Measurements from ENCODE around the gene CRTAC1.

The CRTAC1 gene

DNA sequence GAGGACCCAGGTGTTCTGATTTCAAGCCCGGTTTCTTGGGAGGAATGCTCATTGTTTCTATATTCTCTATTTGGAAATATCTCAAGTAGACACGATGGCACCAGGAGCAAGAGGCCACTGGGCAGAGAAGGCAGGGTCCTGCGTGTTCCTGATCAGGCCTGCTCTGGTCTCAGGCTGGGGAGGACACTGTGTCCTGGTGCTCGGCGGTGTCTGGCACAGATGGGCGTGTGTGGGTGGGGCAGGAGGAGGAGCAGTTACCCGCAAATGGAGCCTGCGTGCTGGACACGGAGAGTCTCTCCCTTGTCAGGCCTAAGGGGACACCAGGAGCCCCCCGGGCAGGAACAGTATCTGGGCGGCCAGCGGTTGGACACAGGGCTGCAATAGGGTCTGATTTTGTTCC lies 206.7 kb downstream of the CRTAC1 start:
- H3K36me3 ChIP-seq (ENCODE audit: control insufficient read depth, insufficient read depth, low read length): no peaks in the 10 kb centered on the region
- H3K79me2 ChIP-seq: no peaks in the 10 kb centered on the region
- H3K9ac ChIP-seq: no peak overlapping the region
- no peak overlapping the region for H3K4me3 ChIP-seq (ENCODE audit: low read depth, low read length)
- H3K4me1 ChIP-seq: no peaks in the 10 kb centered on the region
- no peak overlapping the region for H3K4me2 ChIP-seq (ENCODE audit: low read length)
- no peak overlapping the region for H3K27ac ChIP-seq
- TF ChIP-seq, protein P1, sequence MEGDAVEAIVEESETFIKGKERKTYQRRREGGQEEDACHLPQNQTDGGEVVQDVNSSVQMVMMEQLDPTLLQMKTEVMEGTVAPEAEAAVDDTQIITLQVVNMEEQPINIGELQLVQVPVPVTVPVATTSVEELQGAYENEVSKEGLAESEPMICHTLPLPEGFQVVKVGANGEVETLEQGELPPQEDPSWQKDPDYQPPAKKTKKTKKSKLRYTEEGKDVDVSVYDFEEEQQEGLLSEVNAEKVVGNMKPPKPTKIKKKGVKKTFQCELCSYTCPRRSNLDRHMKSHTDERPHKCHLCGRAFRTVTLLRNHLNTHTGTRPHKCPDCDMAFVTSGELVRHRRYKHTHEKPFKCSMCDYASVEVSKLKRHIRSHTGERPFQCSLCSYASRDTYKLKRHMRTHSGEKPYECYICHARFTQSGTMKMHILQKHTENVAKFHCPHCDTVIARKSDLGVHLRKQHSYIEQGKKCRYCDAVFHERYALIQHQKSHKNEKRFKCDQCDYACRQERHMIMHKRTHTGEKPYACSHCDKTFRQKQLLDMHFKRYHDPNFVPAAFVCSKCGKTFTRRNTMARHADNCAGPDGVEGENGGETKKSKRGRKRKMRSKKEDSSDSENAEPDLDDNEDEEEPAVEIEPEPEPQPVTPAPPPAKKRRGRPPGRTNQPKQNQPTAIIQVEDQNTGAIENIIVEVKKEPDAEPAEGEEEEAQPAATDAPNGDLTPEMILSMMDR (IDR thresholded peaks at IDR 0.05): no peak
- no peak overlapping the region for H2AFZ ChIP-seq
- no peaks in the 10 kb centered on the region for H3K27me3 ChIP-seq (ENCODE audit: control insufficient read depth, insufficient read depth, low read length)
- no peaks in the 10 kb centered on the region for H3K9me3 ChIP-seq (ENCODE audit: control insufficient read depth, low read length)

DNA sequence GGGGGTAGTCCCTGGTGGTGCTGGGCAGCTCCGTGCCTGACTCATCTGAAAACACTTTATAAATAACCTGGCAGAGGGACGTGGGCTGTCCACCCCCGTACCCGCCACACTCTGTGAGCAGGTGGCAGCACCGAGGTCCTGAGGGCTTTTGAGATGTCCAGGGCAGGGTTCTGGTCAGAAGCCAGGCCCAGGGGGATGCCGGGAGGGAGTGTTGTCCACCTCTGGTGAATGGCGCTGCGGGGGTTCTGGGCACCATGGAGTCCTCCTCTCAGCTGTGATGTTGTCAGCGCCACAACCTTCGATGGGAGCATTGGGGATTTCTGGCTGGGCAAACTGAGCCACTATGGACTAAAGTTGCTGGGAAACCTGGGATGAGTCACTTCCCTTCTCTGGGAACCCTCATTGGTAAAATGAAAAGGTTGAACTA lies 208.1 kb downstream of the CRTAC1 start:
- H3K27me3 ChIP-seq (ENCODE audit: control insufficient read depth, insufficient read depth, low read length): no peaks in the 10 kb centered on the region
- TF ChIP-seq, protein P1 (IDR thresholded peaks at IDR 0.05): no peak
- no peaks in the 10 kb centered on the region for H3K79me2 ChIP-seq

DNA sequence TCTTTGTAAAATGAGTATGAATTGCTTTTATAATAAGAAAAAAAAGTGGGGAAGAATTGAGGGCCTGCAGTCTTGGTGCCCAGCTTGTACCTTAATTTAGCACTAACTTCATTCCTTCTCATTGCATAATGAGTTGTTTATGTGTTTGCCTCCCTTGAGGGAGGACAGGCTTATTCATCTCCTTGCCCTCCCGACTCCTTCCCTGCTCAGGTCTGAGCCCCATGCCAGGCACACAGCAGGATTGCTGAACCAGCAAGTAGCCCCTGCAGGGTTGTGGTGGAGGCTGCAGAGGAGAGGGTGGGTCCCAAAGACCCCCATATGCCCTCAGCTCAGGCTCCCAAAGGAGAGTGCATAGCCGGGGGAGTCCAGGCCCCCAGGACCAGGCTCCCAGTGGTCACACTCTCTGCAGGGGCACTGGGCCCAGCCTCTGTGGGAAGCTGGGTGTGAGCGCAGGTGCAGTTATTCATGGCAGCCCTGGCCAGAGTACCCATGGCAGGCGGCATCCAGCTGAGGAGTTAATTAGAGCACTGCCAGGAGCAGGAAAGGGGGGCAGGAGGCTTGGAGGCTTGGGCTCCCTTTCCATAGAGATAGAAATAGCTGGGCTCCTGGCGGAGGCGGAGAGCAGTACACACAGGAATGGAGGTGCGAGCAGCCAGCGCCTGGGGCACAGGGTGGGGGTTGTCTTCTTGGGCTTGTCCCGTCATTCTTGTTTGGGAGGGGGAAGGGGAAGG lies 208.9 kb downstream of the CRTAC1 start:
- Histone ChIP-seq H3K27ac (no peak overlapping the region), H3K79me2 (no peaks in the 10 kb centered on the region), H3K4me3 (ENCODE audit: low read depth, low read length) (no peak overlapping the region), H3K4me2 (ENCODE audit: low read length) (no peak overlapping the region), H3K9me3 (ENCODE audit: control insufficient read depth, low read length) (no peaks in the 10 kb centered on the region), H3K4me1 (no peaks in the 10 kb centered on the region), H2AFZ (no peak overlapping the region), H3K27me3 (ENCODE audit: control insufficient read depth, insufficient read depth, low read length) (no peaks in the 10 kb centered on the region), H3K9ac (no peak overlapping the region), H3K36me3 (ENCODE audit: control insufficient read depth, insufficient read depth, low read length) (no peaks in the 10 kb centered on the region)
- TF ChIP-seq, protein P1 (IDR thresholded peaks at IDR 0.05): no peak

More for the DNA sequence above, 208.1 kb downstream of the CRTAC1 start:
- no peaks in the 10 kb centered on the region for H3K36me3 ChIP-seq (ENCODE audit: control insufficient read depth, insufficient read depth, low read length)
- no peak overlapping the region for H3K4me2 ChIP-seq (ENCODE audit: low read length)
- H3K4me3 ChIP-seq (ENCODE audit: low read depth, low read length): no peak overlapping the region
- no peak overlapping the region for H3K27ac ChIP-seq
- H3K9ac ChIP-seq: no peak overlapping the region
- H2AFZ ChIP-seq: no peak overlapping the region
- no peaks in the 10 kb centered on the region for H3K4me1 ChIP-seq
- no peaks in the 10 kb centered on the region for H3K9me3 ChIP-seq (ENCODE audit: control insufficient read depth, low read length)

DNA sequence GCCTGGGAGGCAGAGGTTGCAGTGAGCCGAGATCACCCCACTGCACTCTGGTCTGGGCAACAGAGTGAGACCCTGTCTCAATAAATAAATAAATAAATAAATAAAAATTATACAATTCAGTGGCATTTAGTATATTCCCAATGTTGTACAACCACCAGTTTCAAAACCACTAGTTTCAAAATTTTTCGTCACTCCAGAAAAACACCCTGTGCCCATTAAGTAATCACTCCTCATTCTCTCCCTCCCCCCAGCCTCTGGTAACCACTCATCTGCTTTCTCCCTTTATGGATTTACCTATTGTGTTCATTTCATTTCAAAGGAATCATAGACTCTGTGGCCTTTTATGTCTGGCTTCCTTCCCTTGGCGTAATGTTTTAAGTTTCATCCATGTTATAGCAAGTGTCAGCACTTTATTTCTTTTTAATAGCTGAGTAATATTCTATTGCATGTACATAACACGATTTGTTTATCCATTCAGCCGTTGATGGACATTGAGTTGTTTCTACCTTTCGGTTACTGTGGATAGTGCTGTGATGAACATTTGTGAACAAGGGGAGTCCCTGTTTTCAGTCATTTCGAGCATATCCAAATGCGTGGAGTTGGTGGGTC lies 210.2 kb downstream of the CRTAC1 start:
- TF ChIP-seq, protein P1 (IDR thresholded peaks at IDR 0.05): no peak

More for the DNA sequence above, 210.2 kb downstream of the CRTAC1 start:
- Histone ChIP-seq H3K27ac (no peak overlapping the region), H3K4me3 (ENCODE audit: low read depth, low read length) (no peak overlapping the region), H3K9me3 (ENCODE audit: control insufficient read depth, low read length) (no peaks in the 10 kb centered on the region), H3K27me3 (ENCODE audit: control insufficient read depth, insufficient read depth, low read length) (no peaks in the 10 kb centered on the region), H3K4me1 (no peaks in the 10 kb centered on the region), H3K36me3 (ENCODE audit: control insufficient read depth, insufficient read depth, low read length) (no peaks in the 10 kb centered on the region), H2AFZ (no peak overlapping the region), H3K79me2 (no peaks in the 10 kb centered on the region), H3K4me2 (ENCODE audit: low read length) (no peak overlapping the region), H3K9ac (no peak overlapping the region)
